ENCODE measurements around the gene PDE6B.

DNA sequence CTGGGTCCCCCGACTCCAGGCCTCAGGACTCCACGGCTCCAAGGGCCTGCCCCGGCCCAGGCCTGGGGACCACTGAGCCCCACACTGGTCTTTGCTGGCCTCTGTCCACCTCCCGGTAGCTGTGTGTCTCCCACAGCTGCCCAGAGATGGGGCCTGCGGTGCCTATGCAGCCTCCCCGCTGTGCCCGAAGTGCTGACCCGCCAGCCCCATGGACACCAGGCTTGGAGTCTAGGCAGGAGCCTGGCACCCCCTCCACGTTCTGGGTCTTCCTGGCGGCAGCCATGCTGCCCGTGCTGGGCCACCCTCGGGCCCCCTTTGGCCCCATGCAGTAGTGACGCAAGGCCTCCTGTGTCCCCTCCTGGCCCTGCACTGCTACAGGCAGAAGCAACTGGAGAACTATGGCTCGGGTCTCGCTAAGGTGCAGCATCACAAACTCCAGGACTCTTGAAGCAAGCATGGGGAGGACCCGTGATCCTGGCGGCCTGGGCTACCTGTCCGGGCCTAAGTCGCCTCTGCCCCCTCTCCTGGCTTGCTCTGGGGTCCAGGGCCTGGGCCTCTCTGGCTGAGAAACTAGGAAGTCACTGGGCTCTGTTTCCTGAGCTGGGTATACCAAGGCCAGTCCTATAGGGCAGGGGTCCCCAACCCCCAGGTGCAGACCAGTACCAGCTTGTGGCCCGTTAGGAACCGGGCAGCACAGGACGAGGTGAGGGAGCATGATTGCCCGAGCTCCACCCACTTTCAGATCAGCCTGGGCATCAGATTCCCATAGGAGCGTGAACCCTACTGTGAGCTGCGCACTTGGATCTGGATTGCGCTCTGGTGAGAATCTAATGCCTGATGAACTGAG lies 49.9 kb downstream of the PDE6B start:
- TF ChIP-seq POLR2A (IDR thresholded peaks at IDR 0.05; ENCODE audit: low read length) = no peak
- no peak for TF ChIP-seq GATA1 (IDR thresholded peaks at IDR 0.05; ENCODE audit: low read depth, low read length)

All from erythroblast (primary cell).